Measurements from ENCODE around the gene TTC28.

DNA sequence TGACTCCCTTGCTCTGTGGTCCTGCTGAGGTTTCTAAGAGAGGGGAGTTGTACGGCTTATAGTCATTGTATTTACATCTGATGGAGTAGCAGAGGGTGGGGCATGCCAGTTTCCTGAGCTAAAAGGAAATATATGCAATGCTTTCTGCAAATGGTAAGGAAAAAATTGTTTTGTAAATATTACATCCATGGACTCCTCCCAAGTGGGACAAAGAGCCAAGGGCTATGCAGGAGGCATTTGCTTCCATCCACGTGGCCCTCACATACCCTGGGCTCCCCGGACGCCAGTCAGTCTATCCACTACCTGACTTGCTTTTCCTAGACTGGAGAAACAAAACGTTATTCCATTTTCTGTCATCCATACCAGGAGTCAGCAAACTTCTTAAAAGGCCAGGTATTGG lies 700.8 kb downstream of the TTC28 start:
- TF ChIP-seq, protein P1, sequence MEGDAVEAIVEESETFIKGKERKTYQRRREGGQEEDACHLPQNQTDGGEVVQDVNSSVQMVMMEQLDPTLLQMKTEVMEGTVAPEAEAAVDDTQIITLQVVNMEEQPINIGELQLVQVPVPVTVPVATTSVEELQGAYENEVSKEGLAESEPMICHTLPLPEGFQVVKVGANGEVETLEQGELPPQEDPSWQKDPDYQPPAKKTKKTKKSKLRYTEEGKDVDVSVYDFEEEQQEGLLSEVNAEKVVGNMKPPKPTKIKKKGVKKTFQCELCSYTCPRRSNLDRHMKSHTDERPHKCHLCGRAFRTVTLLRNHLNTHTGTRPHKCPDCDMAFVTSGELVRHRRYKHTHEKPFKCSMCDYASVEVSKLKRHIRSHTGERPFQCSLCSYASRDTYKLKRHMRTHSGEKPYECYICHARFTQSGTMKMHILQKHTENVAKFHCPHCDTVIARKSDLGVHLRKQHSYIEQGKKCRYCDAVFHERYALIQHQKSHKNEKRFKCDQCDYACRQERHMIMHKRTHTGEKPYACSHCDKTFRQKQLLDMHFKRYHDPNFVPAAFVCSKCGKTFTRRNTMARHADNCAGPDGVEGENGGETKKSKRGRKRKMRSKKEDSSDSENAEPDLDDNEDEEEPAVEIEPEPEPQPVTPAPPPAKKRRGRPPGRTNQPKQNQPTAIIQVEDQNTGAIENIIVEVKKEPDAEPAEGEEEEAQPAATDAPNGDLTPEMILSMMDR (IDR thresholded peaks at IDR 0.05) = no peak
- TF ChIP-seq POLR2A (IDR thresholded peaks at IDR 0.05) = no peak
